HCT116 (cell line): ENCODE measurements around the gene SH2D7. TPM values are rescaled to one million over a fixed set of nuclear protein-coding genes. Genes with fewer than 3 reads are reported as not detected.

Experiments
- ATAC-seq: fragments of 200-7000 bp; cut with Tn5 transposase; 2 replicates; pipeline ENCODE4 v1.9.1; 2020; ENCODE audit warnings: mild to moderate bottlenecking, moderate library complexity
- BruUV-seq: library from RNA; stranded (reverse); fragments of 400-500 nt; replicated peaks from 2 replicates; lab custom pipeline; 2021; lab: Mats Ljungman, UMichigan
- CTCF ChIA-PET: fragments of 300-600 bp; sonication (Branson Sonifier 250); formaldehyde crosslinking; loops from one replicate; lab custom pipeline; 2021; ENCODE audit warnings: antibody characterized with exemption; lab: Charles Lee
- POLR2A ChIA-PET: fragments of 300-600, 350-600 bp; sonication (Branson Sonifier 250); formaldehyde crosslinking; loops from one replicate; lab custom pipeline; 2021; ENCODE audit warnings: antibody characterized with exemption; lab: Charles Lee
- RAD21 ChIA-PET, 2 experiments: fragments of 300-600 bp; sonication (Branson Sonifier 250); formaldehyde crosslinking; loops; one replicate each; lab custom pipeline; 2023; ENCODE audit warnings: low total read pairs in 2 of 2; ENCODE audit not compliant: uncharacterized antibody in 2 of 2, unreplicated experiment in 2 of 2, low non-redundant PET in 1 of 2; lab: Charles Lee
- DNase-seq: peaks from one replicate; pipeline ENCODE4 v3.0.0-alpha.2; 2010; ENCODE audit warnings: low read depth, low spot score
- H2AFZ ChIP-seq: fragments of 200-600 bp; shearing (Covaris generic), sonication (generic); 2 replicates; pipeline ENCODE4 v1.6.1; 2017; ENCODE audit warnings: low read depth, mixed run types, mixed read lengths, antibody characterized with exemption, low read length; ENCODE audit not compliant: poor library complexity, severe bottlenecking
- H3K27ac ChIP-seq: 2 replicates; pipeline ENCODE4 v1.5.1; 2012; ENCODE audit warnings: low read depth, low read length
- H3K27me3 ChIP-seq: fragments of 200-600 bp; sonication (generic); 2 replicates; pipeline ENCODE4 v1.6.1; 2016; ENCODE audit warnings: mixed run types, low read length, mixed read lengths; ENCODE audit not compliant: insufficient read depth
- H3K36me3 ChIP-seq, 2 experiments: fragments of 200-500 bp in 1 of 2; fragments of 200-600 bp in 1 of 2; sonication (Bioruptor generic) in 1 of 2; sonication (generic) in 1 of 2; 2 replicates each; pipeline versions ENCODE4 v1.5.1 to v1.6.1; 2014 to 2016; ENCODE audit warnings: low read length in 2 of 2, inconsistent platforms in 1 of 2, mixed read lengths in 1 of 2, mixed run types in 1 of 2; ENCODE audit not compliant: insufficient read depth in 2 of 2, control insufficient read depth in 1 of 2
- H3K4me1 ChIP-seq, 2 experiments: fragments of 200-600 bp in 1 of 2; sonication (generic) in 1 of 2; 2 replicates each; pipeline versions ENCODE4 v1.5.1 to v1.6.1; 2012 to 2017; ENCODE audit warnings: low read length in 2 of 2, inconsistent platforms in 1 of 2, mild to moderate bottlenecking in 1 of 2, mixed read lengths in 1 of 2, mixed run types in 1 of 2, moderate library complexity in 1 of 2; ENCODE audit not compliant: insufficient read depth in 2 of 2, control insufficient read depth in 1 of 2
- H3K4me2 ChIP-seq: fragments of 200-600 bp; sonication (generic); 2 replicates; pipeline ENCODE4 v1.6.1; 2017; ENCODE audit warnings: mixed run types, low read length, mixed read lengths
- H3K4me3 ChIP-seq, 2 experiments: fragments of 200-600 bp in 1 of 2; sonication (generic) in 1 of 2; replicated peaks in 1 of 2; 2 replicates each; pipeline ENCODE4 v1.5.1; 2011 to 2016; ENCODE audit warnings: low read length in 2 of 2, control low read depth in 1 of 2, low read depth in 1 of 2, mild to moderate bottlenecking in 1 of 2, mixed read lengths in 1 of 2, mixed run types in 1 of 2
- H3K79me2 ChIP-seq: fragments of 200-600 bp; sonication (generic); 2 replicates; pipeline ENCODE4 v1.6.1; 2017; ENCODE audit warnings: mild to moderate bottlenecking, mixed run types, low read length, moderate library complexity, mixed read lengths; ENCODE audit not compliant: insufficient read depth
- H3K9ac ChIP-seq: fragments of 200-600 bp; sonication (generic); 2 replicates; pipeline ENCODE4 v1.6.1; 2016; ENCODE audit warnings: low read length, mixed read lengths
- H3K9me2 ChIP-seq: fragments of 200-600 bp; sonication (generic), shearing (Covaris generic); 2 replicates; pipeline ENCODE4 v1.6.1; 2017; ENCODE audit warnings: mixed run types, mild to moderate bottlenecking, moderate library complexity; ENCODE audit not compliant: insufficient read depth
- H3K9me3 ChIP-seq, 2 experiments: fragments of 200-500 bp in 1 of 2; fragments of 200-600 bp in 1 of 2; sonication (Bioruptor generic) in 1 of 2; sonication (generic) in 1 of 2; 2 replicates each; pipeline ENCODE4 v1.6.1; 2014 to 2017; ENCODE audit warnings: low read length in 2 of 2, mixed read lengths in 2 of 2, inconsistent platforms in 1 of 2, low read depth in 1 of 2, mild to moderate bottlenecking in 1 of 2, mixed run types in 1 of 2, moderate library complexity in 1 of 2; ENCODE audit not compliant: control insufficient read depth in 1 of 2, insufficient read depth in 1 of 2
- H4K20me1 ChIP-seq: fragments of 200-600 bp; sonication (generic), shearing (Covaris generic); 2 replicates; pipeline ENCODE4 v1.6.1; 2017; ENCODE audit warnings: mixed run types, mild to moderate bottlenecking, moderate library complexity; ENCODE audit not compliant: insufficient read depth
- CBX3 ChIP-seq: IDR thresholded peaks from 2 replicates; pipeline ENCODE4 v1.6.1; 2012; ENCODE audit warnings: low read depth
- EGR1 ChIP-seq: IDR thresholded peaks from 2 replicates; pipeline ENCODE4 v1.6.1; 2012; ENCODE audit warnings: low read depth
- ELF1 ChIP-seq: IDR thresholded peaks from 2 replicates; pipeline ENCODE4 v1.6.1; 2012; ENCODE audit warnings: low read depth, borderline replicate concordance
- EZH2phosphoT487 ChIP-seq: fragments of 200-600 bp; IDR thresholded peaks from 2 replicates; pipeline ENCODE4 v1.6.1; 2018; ENCODE audit warnings: antibody characterized with exemption, borderline replicate concordance
- FOSL1 ChIP-seq: IDR thresholded peaks from 2 replicates; pipeline ENCODE4 v1.6.1; 2012; ENCODE audit warnings: low read depth
- JUND ChIP-seq: IDR thresholded peaks from 2 replicates; pipeline ENCODE4 v1.6.1; 2012
- POLR2A ChIP-seq: IDR thresholded peaks from 2 replicates; pipeline ENCODE4 v1.7.0; 2011; ENCODE audit warnings: borderline replicate concordance; ENCODE audit not compliant: insufficient read depth, insufficient read length; ENCODE audit errors: extremely low read depth
- POLR2AphosphoS5 ChIP-seq: IDR thresholded peaks from 2 replicates; pipeline ENCODE4 v1.6.1; 2011; ENCODE audit warnings: mild to moderate bottlenecking, low read depth, low read length, moderate library complexity
- RAD21 ChIP-seq: IDR thresholded peaks from 2 replicates; pipeline ENCODE4 v1.6.1; 2012; ENCODE audit warnings: low read depth, mild to moderate bottlenecking
- SIN3A ChIP-seq: IDR thresholded peaks from 2 replicates; pipeline ENCODE4 v1.6.1; 2012; ENCODE audit warnings: low read depth
- SP1 ChIP-seq: IDR thresholded peaks from 2 replicates; pipeline ENCODE4 v1.6.1; 2012; ENCODE audit warnings: low read depth
- SRF ChIP-seq: IDR thresholded peaks from 2 replicates; pipeline ENCODE4 v1.6.1; 2012; ENCODE audit warnings: low read depth
- YY1 ChIP-seq: IDR thresholded peaks from 2 replicates; pipeline ENCODE4 v1.6.1; 2011; ENCODE audit warnings: low read length, low read depth, moderate library complexity, mild to moderate bottlenecking; ENCODE audit not compliant: insufficient replicate concordance; ENCODE audit errors: extremely low read depth
- ZNF274 ChIP-seq: fragments of 200-500 bp; sonication (Bioruptor generic); IDR thresholded peaks from 2 replicates; pipeline ENCODE4 v1.6.1; 2014; ENCODE audit warnings: mild to moderate bottlenecking, low read depth, low read length, inconsistent platforms
- intact Hi-C: fragments of 100-400 bp; cut with micrococcal nuclease; formaldehyde crosslinking; loops from 2 replicates; pipeline ENCODE4 v1.10.0; 2022
- total RNA-seq: library from RNA; stranded (reverse); gene quantifications from one replicate; pipeline ENCODE4 v1.2.1, GENCODE V29; 2021; ENCODE audit not compliant: unreplicated experiment
- TF ChIP-seq, protein P1 (sequence below): IDR thresholded peaks from 2 replicates; pipeline ENCODE4 v1.6.1; 2012
- TF ChIP-seq, protein P2 (sequence below): IDR thresholded peaks from 2 replicates; pipeline ENCODE4 v1.6.1; 2011; ENCODE audit warnings: mild to moderate bottlenecking, low read length, moderate library complexity; ENCODE audit not compliant: insufficient replicate concordance; ENCODE audit errors: extremely low read depth

Gene SH2D7
- total RNA-seq, 1 experiment from 2014 or later = not detected

DNA sequence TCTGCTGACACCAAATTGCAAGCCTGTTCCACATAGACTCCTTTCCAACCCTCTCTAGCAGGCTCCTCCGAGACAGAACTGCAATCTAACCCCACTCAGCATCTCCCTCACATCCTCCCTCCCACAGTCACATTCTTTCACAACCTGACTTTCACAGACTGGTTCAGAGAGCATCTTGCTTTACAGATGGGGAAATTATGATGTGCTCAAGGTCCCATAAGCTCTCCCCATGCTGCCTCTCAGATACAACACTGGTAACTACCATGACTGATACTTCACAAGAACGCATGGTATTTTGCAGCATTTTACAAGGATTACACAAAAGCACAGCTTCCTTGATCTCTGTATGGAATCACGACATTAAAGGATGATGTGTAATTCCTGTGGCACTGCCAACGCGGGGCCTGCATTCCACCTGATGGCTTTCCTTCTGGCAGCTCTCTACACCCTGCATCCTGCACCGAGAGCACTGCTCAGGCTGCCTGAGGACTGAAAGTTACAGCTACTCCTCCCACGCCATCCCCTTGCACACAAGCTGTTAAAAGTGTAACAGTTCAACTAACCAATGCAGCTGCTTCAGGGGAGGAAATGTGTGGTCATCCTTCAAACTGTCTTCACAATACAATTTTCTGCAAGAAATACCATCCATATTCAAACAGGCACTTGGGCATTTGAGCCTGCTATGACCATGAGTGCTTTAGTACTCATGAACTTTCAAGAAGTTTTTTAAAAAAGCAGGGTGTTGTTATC, 42.5 kb upstream of the SH2D7 start:
- Histone ChIP-seq H3K4me3 (no peak overlapping the region), H3K79me2 (no peaks in the 10 kb centered on the region), H3K9ac (no peak overlapping the region), H3K36me3 (no peaks in the 10 kb centered on the region), H3K27ac (no peak overlapping the region), H4K20me1 (no peaks in the 10 kb centered on the region), H3K4me2 (no peak overlapping the region), H3K27me3 (no peaks in the 10 kb centered on the region), H3K9me2 (no peaks in the 10 kb centered on the region), H3K9me3 (no peaks in the 10 kb centered on the region), H3K4me1 (peaks cover 7 to 8% of the 10 kb centered on the region in 2 experiments), H2AFZ (no peak overlapping the region)
- POLR2A ChIA-PET = no interaction called here
- RAD21 ChIA-PET = no interaction called here
- no peak for TF ChIP-seq SRF
- TF ChIP-seq YY1 = no peak
- TF ChIP-seq, protein P1, sequence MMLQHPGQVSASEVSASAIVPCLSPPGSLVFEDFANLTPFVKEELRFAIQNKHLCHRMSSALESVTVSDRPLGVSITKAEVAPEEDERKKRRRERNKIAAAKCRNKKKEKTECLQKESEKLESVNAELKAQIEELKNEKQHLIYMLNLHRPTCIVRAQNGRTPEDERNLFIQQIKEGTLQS = no peak
- no peak for TF ChIP-seq POLR2AphosphoS5
- TF ChIP-seq SIN3A = no peak
- no peak for TF ChIP-seq POLR2A
- no peak for TF ChIP-seq RAD21
- TF ChIP-seq ZNF274 = no peak
- TF ChIP-seq FOSL1 = no peak
- no TSS peak for BruUV-seq
- DNase-seq = no peak
- intact Hi-C loops = no loop called here
- ATAC-seq = no peak
- CTCF ChIA-PET = no interaction called here

DNA sequence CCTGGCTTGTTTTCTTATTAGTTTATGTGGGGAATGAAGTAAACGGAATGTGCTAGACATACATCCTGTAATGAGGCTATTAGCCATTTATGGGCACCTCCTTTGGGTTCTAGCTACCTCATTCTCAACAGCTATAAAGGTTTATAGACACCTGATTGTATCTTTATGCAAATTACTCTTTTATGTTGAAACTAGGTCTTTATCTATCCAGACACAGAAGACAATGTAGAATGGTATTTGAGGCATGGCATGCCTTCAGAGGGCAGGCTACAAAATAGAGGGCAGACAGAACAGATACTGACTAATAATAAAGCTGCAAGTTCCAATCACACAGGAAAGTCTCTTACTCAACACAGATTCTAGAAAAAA, 41.9 kb upstream of the SH2D7 start:
- RAD21 ChIA-PET = no interaction called here
- BruUV-seq = no TSS peak
- TF ChIP-seq JUND (no peak), ELF1 (no peak), SP1 (no peak), RAD21 (no peak), EZH2phosphoT487 (no peak), SIN3A (no peak), EGR1 (no peak), CBX3 (no peak)
- TF ChIP-seq, protein P2, sequence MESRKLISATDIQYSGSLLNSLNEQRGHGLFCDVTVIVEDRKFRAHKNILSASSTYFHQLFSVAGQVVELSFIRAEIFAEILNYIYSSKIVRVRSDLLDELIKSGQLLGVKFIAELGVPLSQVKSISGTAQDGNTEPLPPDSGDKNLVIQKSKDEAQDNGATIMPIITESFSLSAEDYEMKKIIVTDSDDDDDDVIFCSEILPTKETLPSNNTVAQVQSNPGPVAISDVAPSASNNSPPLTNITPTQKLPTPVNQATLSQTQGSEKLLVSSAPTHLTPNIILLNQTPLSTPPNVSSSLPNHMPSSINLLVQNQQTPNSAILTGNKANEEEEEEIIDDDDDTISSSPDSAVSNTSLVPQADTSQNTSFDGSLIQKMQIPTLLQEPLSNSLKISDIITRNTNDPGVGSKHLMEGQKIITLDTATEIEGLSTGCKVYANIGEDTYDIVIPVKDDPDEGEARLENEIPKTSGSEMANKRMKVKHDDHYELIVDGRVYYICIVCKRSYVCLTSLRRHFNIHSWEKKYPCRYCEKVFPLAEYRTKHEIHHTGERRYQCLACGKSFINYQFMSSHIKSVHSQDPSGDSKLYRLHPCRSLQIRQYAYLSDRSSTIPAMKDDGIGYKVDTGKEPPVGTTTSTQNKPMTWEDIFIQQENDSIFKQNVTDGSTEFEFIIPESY = no peak

More for the DNA sequence above, 41.9 kb upstream of the SH2D7 start:
- intact Hi-C loops = no loop called here
- POLR2A ChIA-PET = no interaction called here
- Histone ChIP-seq H3K4me1 (peaks cover 7 to 8% of the 10 kb centered on the region in 2 experiments), H3K27ac (no peak overlapping the region), H3K9me3 (no peaks in the 10 kb centered on the region), H3K4me2 (no peak overlapping the region), H3K9ac (no peak overlapping the region), H4K20me1 (no peaks in the 10 kb centered on the region), H3K36me3 (no peaks in the 10 kb centered on the region), H3K27me3 (no peaks in the 10 kb centered on the region), H3K4me3 (no peak overlapping the region), H3K79me2 (no peaks in the 10 kb centered on the region), H3K9me2 (no peaks in the 10 kb centered on the region), H2AFZ (no peak overlapping the region)
- no peak for ATAC-seq
- no peak for DNase-seq
- CTCF ChIA-PET = no interaction called here
